PC-9 (cell line): ENCODE results near the gene LGR6.

Experiments
- CTCF ChIP-seq: fragments of 200-600 bp; sonication (generic); conservative IDR thresholded peaks from 2 replicates; pipeline ENCODE4 v1.6.1; 2017; ENCODE audit warnings: mixed run types, antibody characterized with exemption, mild to moderate bottlenecking, moderate library complexity
- EZH2 ChIP-seq: fragments of 200-600 bp; sonication (generic); IDR thresholded peaks from 2 replicates; pipeline ENCODE4 v1.8.0; 2017; ENCODE audit warnings: antibody characterized with exemption, low read depth

GRCh38 chr1:202156590-202156989 lies 37.0 kb upstream of the LGR6 start:
- no peak for TF ChIP-seq CTCF
- TF ChIP-seq EZH2: no peak
